Adipose tissue (tissue), 3 donors: Measurements from ENCODE around the gene GPR155. TPM values are rescaled to one million over a fixed set of nuclear protein-coding genes. Genes with fewer than 3 reads are reported as not detected.
"Not testable (repeated sequence)": the region's sequence is repeated elsewhere in the genome, so short reads cannot be mapped to it uniquely, and the experiment has no call there.

Experiments used
- H3K27ac ChIP-seq: one replicate; pipeline ENCODE4 v1.5.1; 2013; ENCODE audit warnings: low read depth, low read length
- WGBS, 3 donors: extraction: QIAGEN DNeasy Blood & Tissue Kit; methylation state at CpG; one replicate each; pipeline ENCODE4 v1.1.7; 2013; 5-methylcytosine and 5-hydroxymethylcytosine counted together
- polyA plus RNA-seq, 3 donors: library from polyadenylated mRNA; stranded (reverse); fragments of 200-250 nt; gene quantifications; one replicate each; pipeline ENCODE4 v1.2.3, GENCODE V29; 2013
- donor health status: healthy with polysubstance abuse.
- donor health status: Bipolar disorder and iron deficiency.
- donor health status: healthy.

GPR155 gene
- polyA plus RNA-seq, 3 donors = 3.1 to 7.0 (median 3.4) TPM

DNA sequence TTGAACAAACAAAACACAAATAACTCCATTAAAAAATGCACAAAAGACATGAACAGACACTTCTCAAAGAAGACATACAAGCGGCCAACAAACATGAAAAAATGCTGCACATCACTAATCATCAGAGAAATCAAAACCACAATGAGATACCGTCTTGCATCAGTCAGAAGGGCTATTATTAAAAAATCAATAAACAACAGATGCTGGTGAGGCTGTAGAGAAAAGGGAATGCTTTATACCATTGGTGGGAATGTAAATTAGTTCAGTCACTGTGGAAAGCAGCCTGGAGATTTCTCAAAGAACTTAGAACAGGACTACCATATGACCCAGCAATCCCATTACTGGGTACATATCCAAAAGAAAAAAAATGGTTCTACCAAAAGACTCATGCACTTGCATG is 37.8 kb downstream of the GPR155 start:
- WGBS, 3 donors = 87 to 97% (median 94%) methylated on average over 2 of the region's 2 CpGs
- H3K27ac ChIP-seq = no peak overlapping the region

DNA sequence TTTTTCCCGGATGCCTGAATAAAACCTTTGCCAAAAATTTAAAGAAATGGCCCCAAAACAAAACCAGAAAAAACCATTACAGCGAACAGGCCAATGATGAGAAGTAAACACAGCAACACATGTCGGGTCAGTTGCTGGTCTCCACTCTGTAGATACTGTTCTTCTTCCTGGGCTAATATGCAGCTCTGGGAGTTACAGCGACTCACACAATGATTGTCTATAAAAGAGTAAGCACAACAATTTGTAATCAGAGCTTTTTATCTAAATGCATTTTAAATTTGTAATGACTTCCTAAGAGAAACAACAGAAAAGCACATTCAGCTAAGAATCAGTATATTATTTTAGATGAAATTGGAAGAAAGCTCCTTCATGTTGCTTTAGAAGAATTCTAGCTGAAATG is 40.3 kb downstream of the GPR155 start:
- 86 to 94% (median 93%) methylated on average over 4 of the region's 4 CpGs for WGBS, 3 donors
- no peak overlapping the region for H3K27ac ChIP-seq

- WGBS, 3 donors = 79 to 95% (median 88%) methylated on average over 3 of the region's 3 CpGs
Observed at GRCh38 chr2:174445248-174445647, 41.6 kb downstream of the GPR155 start.

DNA sequence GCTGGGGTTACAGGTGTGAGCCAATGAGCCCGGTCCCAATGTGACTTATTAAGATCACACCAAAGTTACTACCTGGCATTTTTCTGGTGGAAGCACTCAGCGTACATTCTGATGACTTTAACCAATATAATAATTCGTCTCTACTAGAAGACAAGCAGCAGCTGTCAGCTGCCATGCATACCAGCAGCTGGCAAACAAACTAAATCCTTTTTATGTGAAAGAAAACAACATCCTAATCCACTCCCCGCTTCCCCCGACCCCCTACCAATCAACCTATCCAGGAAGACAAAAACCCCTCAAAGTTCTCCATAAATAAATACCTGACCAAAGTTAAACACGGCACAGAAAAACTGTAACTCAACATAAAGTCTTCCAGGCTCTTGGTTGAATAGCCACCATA is 42.1 kb downstream of the GPR155 start:
- WGBS, 3 donors = 66 to 89% (median 80%) methylated on average over 6 of the region's 6 CpGs

More at GRCh38 chr2:174445248-174445647, 41.6 kb downstream of the GPR155 start:
- H3K27ac ChIP-seq = no peak overlapping the region

GRCh38 chr2:174442546-174443510 is 44.0 kb downstream of the GPR155 start:
- 79 to 89% (median 85%) methylated on average over 3 of the region's 3 CpGs for WGBS, 3 donors
- no peak overlapping the region for H3K27ac ChIP-seq

More for the DNA sequence above, 42.1 kb downstream of the GPR155 start:
- no peak overlapping the region for H3K27ac ChIP-seq

- H3K27ac ChIP-seq = no peak overlapping the region
- 85 to 95% (median 89%) methylated on average over 2 of the region's 2 CpGs for WGBS, 3 donors
Observed at GRCh38 chr2:174439950-174440349, 46.9 kb downstream of the GPR155 start.

GRCh38 chr2:174439323-174439722 is 47.5 kb downstream of the GPR155 start:
- H3K27ac ChIP-seq = no peak overlapping the region
- 87 to 90% (median 87%) methylated on average over 2 of the region's 2 CpGs for WGBS, 3 donors

DNA sequence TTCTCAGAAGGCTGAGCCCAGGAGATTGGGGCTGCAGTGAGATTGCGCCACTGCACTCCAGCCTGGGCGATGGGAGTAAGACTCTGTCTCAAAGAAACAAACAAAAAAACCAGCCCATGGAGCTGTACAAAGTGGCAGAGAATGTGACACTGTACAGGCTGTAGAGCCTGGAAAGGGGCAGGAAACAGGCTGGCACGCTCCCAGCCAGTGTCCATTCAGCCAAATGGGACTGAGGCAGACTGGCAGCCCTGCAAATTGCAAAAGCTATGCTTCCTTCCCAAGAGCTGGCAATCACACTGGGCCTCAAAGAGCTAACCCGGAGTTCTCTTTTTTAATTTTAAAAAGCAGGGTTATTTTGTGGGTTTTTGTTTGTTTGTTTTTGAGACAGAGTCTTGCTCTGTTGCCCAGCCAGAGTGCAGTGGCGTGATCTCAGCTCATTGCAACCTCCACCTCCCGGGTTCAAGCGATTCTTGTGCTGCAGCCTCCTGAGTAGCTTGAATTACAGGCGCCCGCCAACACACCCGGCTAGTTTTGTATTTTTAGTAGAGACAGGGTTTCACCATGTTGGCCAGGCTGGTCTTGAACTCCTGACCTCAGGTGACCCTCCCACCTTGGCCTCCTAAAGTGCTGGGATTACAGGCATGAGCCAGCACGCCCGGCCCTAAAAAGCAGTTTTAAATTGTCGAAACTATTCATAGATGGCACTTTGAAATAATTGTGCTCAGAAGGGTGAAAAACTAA is 48.5 kb downstream of the GPR155 start:
- 69 to 85% (median 74%) methylated on average over 13 of the region's 13 CpGs for WGBS, 3 donors
- H3K27ac ChIP-seq = no peak overlapping the region

GRCh38 chr2:174436351-174436750 is 50.5 kb downstream of the GPR155 start:
- no peak overlapping the region for H3K27ac ChIP-seq

GRCh38 chr2:174431902-174432301 is 54.9 kb downstream of the GPR155 start:
- 99 to 100% (median 100%) methylated on average over 1 of the region's 1 CpG for WGBS, 3 donors
- no peak overlapping the region for H3K27ac ChIP-seq

- WGBS, 3 donors = 73 to 98% (median 97%) methylated on average over 2 of the region's 2 CpGs
- no peak overlapping the region for H3K27ac ChIP-seq
Observed at GRCh38 chr2:174430066-174430465, 56.8 kb downstream of the GPR155 start.

- WGBS, 3 donors = 45 to 97% (median 90%) methylated on average over 1 of the region's 1 CpG
- no peak overlapping the region for H3K27ac ChIP-seq
Observed at GRCh38 chr2:174428214-174428613, 58.6 kb downstream of the GPR155 start.

DNA sequence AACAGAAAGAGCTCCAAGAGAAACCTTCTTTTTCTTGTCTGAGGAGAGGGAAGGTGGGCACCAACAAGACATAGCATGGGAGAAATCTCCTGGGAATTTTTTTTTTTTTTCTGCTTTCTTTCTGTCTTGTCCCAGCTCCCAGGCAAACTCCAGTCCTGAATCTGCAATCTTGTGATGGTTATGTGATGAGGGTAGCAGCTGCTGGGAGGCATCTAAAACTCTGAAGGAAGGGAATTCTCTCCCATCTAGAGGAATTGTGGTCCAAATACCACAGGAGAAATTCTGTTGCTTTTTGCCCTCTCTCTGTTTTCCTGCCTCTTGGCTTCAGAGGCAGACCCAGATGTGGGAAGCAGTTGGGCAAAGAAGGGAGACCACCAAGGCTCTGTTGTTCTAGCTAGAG is 74.6 kb downstream of the GPR155 start:
- no peak overlapping the region for H3K27ac ChIP-seq

GRCh38 chr2:174410039-174410438 is 76.8 kb downstream of the GPR155 start:
- H3K27ac ChIP-seq = not testable (repeated sequence)
- WGBS, 3 donors = 77 to 86% (median 80%) methylated on average over 14 to 19 of the region's 31 CpGs

DNA sequence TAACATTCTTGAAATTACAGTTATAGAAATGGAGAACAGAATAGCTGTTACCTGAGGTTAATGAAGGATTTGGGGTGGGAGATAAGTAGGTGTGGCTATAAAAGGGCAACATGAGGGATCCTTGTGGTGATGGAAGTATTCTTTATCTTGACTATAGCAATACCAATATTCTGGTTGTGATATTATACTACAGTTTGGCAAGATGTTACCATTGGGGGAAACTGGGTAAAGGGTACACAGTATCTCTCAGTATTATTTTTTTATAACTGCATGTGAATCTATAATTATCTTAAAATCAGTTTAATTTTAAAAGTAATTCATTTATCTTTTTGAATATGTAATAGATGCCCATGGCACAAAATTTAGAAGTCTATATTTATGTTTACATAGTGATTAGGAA is 83.2 kb downstream of the GPR155 start:
- no peak overlapping the region for H3K27ac ChIP-seq

- no peak overlapping the region for H3K27ac ChIP-seq
Observed at GRCh38 chr2:174400853-174401252, 86.0 kb downstream of the GPR155 start.

DNA sequence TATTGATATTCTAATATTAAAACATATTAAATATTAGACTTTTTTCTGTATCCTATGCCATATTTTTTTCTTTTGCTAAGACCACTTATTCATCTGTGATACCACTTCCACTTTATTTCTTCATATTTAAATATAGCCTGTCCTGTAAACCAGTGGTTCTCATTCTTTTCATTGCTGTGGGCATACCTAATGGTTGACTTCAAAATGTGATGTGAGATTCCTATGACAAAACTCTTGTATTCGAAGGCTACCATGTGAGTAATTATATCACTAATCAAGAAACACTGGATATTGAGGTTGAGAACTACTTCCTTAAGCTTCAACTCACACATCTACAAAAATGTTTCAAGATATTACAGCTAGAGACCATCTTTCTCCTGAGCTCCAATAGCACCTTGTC is 87.7 kb downstream of the GPR155 start:
- 79 to 84% (median 83%) methylated on average over 1 of the region's 1 CpG for WGBS, 3 donors
- no peak overlapping the region for H3K27ac ChIP-seq

GRCh38 chr2:174397773-174398172 is 89.1 kb downstream of the GPR155 start:
- WGBS, 3 donors = 84 to 85% (median 85%) methylated on average over 3 of the region's 3 CpGs
- no peak overlapping the region for H3K27ac ChIP-seq

- 9 to 16% (median 13%) methylated on average over 27 of the region's 27 CpGs for WGBS, 3 donors
Observed at GRCh38 chr2:174395969-174396630, 90.7 kb downstream of the GPR155 start.

More at GRCh38 chr2:174395969-174396630, 90.7 kb downstream of the GPR155 start:
- no peak overlapping the region for H3K27ac ChIP-seq
